Ovary (tissue), 9 donors: ENCODE results near the gene EHBP1. TPM values are rescaled to one million over a fixed set of nuclear protein-coding genes. Genes with fewer than 3 reads are reported as not detected.

Experiments
- DNase-seq, 5 donors: peaks; one replicate each; pipeline ENCODE4 v3.0.0-alpha.2; 2019 to 2020
- H3K27ac ChIP-seq, 2 donors: fragments of 200-600 bp; one replicate each; pipeline versions ENCODE4 v1.5.1 to v1.8.0; 2019 to 2022
- H3K27me3 ChIP-seq: fragments of 200-600 bp; one replicate; pipeline ENCODE4 v1.8.0; 2022
- H3K36me3 ChIP-seq: fragments of 200-600 bp; sonication (generic); one replicate; pipeline ENCODE4 v1.5.1; 2019
- H3K4me1 ChIP-seq: one replicate; pipeline ENCODE4 v1.8.1; 2013; ENCODE audit warnings: mild to moderate bottlenecking, moderate library complexity; ENCODE audit not compliant: insufficient read depth
- H3K4me3 ChIP-seq: fragments of 200-600 bp; sonication (generic); one replicate; pipeline ENCODE4 v1.5.1; 2017
- H3K9me3 ChIP-seq, 2 donors: fragments of 200-600 bp in 1 of 2; sonication (generic) in 1 of 2; one replicate each; pipeline versions ENCODE4 v1.5.1 to v1.8.1; 2013 to 2019; ENCODE audit warnings: mild to moderate bottlenecking in 1 of 2, moderate library complexity in 1 of 2
- EP300 ChIP-seq: sonication (generic); formaldehyde crosslinking; IDR thresholded peaks from one replicate; pipeline ENCODE4 v1.6.1; 2017; ENCODE audit warnings: antibody characterized with exemption
- POLR2A ChIP-seq: fragments of 450-650 bp; IDR thresholded peaks from one replicate; pipeline ENCODE4 v1.6.1; 2017; ENCODE audit warnings: antibody characterized with exemption, mild to moderate bottlenecking, moderate library complexity
- WGBS, 3 donors: extraction: QIAGEN DNeasy Blood & Tissue Kit in 1 of 3; methylation state at CpG; one replicate each; pipeline versions ENCODE4 v1.1.5 to v1.1.7; 2013 to 2017; 5-methylcytosine and 5-hydroxymethylcytosine counted together
- intact Hi-C, 4 donors: fragments of 100-400 bp; cut with DNase I; formaldehyde crosslinking; loops; one replicate each; pipeline versions ENCODE4 v1.11.0 to v1.15.1; 2022 to 2023
- polyA plus RNA-seq, 2 donors: library from polyadenylated mRNA; stranded (reverse); fragments of 200-250 nt in 1 of 2; fragments of 350-450 nt in 1 of 2; fragmentation: Illumina TruSeq in 1 of 2; extraction: RNeasy Lipid Tissue Mini Kit (QIAGEN cat#74804) in 1 of 2; gene quantifications; one replicate each; pipeline ENCODE4 v1.2.3, GENCODE V29; 2013 to 2014
- total RNA-seq, 7 donors: library from RNA; depleted of rRNA in 2 of 7; stranded (reverse); fragments of >200 nt in 2 of 7; fragmentation: NEBNext Ultra II Directional in 3 of 7; extraction: Animal tissue kit (Norgen Biotek cat#: 25700) in 3 of 7; gene quantifications; one replicate each; pipeline versions ENCODE4 v1.1.0 to v1.2.4, GENCODE V29; 2016 to 2023
- TF ChIP-seq, protein P1 (sequence below), 3 donors: fragments of 450-650 bp in 2 of 3; fragments of 200-600 bp in 1 of 3; IDR thresholded peaks; one replicate each; pipeline versions ENCODE4 v1.5.1 to v1.8.0; 2016 to 2022; ENCODE audit warnings: antibody characterized with exemption in 3 of 3, mild to moderate bottlenecking in 1 of 3
- donor health status: DM: no; HTN: no; CAD: no; lungs with moderate emphysema.
- donor health status: DM: no; HTN: no; CAD: no.
- donor health status: Bipolar disorder and iron deficiency.
- donor health status: DM: yes; HTN: yes; CAD: no.
- donor health status: DM: no; HTN: no; CAD: no.
- donor health status: DM: yes; HTN: yes; CAD: no.

The EHBP1 gene
- total and polyA plus RNA-seq, 9 donors = 56.3 to 185 (median 117) TPM

- WGBS, 3 donors = 92 to 97% (median 94%) methylated on average over 2 of the region's 2 CpGs
- no peaks in the 10 kb centered on the region for H3K27me3 ChIP-seq
- DNase-seq = no peak
- no peak overlapping the region for H3K27ac ChIP-seq
- TF ChIP-seq EP300 (no peak), POLR2A (no peak)
- TF ChIP-seq, protein P1, sequence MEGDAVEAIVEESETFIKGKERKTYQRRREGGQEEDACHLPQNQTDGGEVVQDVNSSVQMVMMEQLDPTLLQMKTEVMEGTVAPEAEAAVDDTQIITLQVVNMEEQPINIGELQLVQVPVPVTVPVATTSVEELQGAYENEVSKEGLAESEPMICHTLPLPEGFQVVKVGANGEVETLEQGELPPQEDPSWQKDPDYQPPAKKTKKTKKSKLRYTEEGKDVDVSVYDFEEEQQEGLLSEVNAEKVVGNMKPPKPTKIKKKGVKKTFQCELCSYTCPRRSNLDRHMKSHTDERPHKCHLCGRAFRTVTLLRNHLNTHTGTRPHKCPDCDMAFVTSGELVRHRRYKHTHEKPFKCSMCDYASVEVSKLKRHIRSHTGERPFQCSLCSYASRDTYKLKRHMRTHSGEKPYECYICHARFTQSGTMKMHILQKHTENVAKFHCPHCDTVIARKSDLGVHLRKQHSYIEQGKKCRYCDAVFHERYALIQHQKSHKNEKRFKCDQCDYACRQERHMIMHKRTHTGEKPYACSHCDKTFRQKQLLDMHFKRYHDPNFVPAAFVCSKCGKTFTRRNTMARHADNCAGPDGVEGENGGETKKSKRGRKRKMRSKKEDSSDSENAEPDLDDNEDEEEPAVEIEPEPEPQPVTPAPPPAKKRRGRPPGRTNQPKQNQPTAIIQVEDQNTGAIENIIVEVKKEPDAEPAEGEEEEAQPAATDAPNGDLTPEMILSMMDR (IDR thresholded peaks at IDR 0.05) = no peak
- intact Hi-C loops = no loop called here
- H3K9me3 ChIP-seq = no peaks in the 10 kb centered on the region
- H3K36me3 ChIP-seq = no peaks in the 10 kb centered on the region
- no peak overlapping the region for H3K4me3 ChIP-seq
- no peaks in the 10 kb centered on the region for H3K4me1 ChIP-seq
Observed at GRCh38 chr2:62894966-62895631, 189.6 kb downstream of the EHBP1 start.

DNA sequence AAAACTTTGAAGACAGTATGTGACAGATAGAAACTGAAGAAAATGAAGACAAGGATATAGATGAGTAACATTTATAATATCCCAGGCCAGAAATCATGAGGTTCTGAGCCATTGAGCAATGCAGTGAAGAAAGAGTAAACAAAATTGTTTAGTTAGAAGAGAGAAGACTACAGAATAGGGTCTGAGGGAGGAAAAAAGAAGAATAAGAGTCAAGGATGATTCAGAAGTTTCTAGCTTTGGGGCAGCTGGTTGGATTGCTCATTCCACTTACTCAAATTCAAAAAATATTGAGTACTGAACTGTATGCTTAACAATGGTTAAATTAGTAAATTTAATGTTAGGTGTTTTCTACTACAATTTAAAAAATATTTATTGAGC lies 190.1 kb downstream of the EHBP1 start:
- intact Hi-C loops = no loop called here
- DNase-seq = no peak
- Histone ChIP-seq H3K27ac (no peak overlapping the region), H3K4me3 (no peak overlapping the region), H3K27me3 (no peaks in the 10 kb centered on the region), H3K4me1 (no peaks in the 10 kb centered on the region), H3K36me3 (no peaks in the 10 kb centered on the region), H3K9me3 (no peaks in the 10 kb centered on the region)
- TF ChIP-seq POLR2A (no peak), EP300 (no peak)
- TF ChIP-seq, protein P1 (IDR thresholded peaks at IDR 0.05) = no peak

DNA sequence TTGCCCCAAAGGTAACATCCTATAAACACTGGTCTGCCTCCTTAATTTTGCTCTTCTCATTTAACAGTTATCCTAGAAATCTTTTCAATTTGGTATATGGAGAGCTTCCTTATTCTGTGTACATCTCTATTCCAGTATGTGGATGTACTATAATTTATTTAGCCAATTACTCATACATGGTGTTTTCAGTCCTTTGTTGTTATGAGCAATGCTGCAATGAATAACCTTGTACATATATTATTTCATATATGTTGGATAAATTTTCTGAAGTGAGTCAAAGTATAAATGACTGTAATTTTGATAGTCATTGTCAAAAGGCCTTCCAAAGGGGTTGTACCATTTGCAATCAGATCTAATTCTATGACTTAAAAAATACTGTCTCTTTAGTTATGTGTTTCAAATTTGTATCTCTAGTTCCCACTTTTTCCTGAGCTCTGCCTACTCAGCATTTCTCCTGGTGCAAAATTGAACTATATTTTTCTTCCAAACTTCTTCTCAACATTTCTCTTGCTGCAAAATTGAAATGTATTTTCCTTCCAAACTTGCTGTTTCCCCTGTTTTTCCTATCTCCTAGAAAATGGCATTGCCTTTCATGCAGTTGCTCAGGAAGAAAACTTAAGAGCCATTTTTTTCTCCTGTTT lies 191.8 kb downstream of the EHBP1 start:
- no peak for TF ChIP-seq POLR2A
- TF ChIP-seq EP300 = no peak
- TF ChIP-seq, protein P1 (IDR thresholded peaks at IDR 0.05) = no peak
- H3K9me3 ChIP-seq = no peaks in the 10 kb centered on the region
- intact Hi-C loops = no loop called here

DNA sequence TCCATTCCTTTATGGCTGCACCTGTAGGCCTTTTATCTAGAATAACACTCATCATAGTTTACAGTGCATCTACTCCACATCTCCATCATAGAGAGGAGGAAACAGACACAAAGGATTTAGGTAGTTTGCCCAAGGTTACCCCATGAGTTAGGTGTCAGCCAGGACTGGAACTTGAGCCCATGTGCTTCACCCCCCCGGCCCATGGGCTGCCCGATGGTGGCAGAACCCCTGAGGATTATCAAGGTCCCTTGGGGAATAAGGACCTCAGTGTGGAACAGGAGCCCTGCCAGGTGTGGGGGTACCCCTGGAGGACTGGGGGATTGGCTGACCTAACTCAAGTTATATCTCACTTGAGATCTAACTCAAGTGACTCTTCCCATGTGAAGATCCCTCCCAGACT lies 198.8 kb downstream of the EHBP1 start:
- Histone ChIP-seq H3K27ac (no peak overlapping the region), H3K9me3 (no peaks in the 10 kb centered on the region), H3K36me3 (no peaks in the 10 kb centered on the region), H3K4me3 (no peak overlapping the region), H3K27me3 (no peaks in the 10 kb centered on the region), H3K4me1 (peaks cover 3% of the 10 kb centered on the region)
- no peak for DNase-seq
- TF ChIP-seq POLR2A = no peak
- TF ChIP-seq, protein P1 (IDR thresholded peaks at IDR 0.05) = no peak
- no peak for TF ChIP-seq EP300
- intact Hi-C loops = no loop called here
- 95 to 98% (median 98%) methylated on average over 2 of the region's 2 CpGs for WGBS, 3 donors

More for the DNA sequence above, 191.8 kb downstream of the EHBP1 start:
- H3K27me3 ChIP-seq = no peaks in the 10 kb centered on the region
- no peaks in the 10 kb centered on the region for H3K36me3 ChIP-seq
- H3K4me3 ChIP-seq = no peak overlapping the region
- no peak overlapping the region for H3K27ac ChIP-seq
- no peak for DNase-seq
- no peaks in the 10 kb centered on the region for H3K4me1 ChIP-seq
